ENCODE results near the gene KIF26A.

The KIF26A gene

DNA sequence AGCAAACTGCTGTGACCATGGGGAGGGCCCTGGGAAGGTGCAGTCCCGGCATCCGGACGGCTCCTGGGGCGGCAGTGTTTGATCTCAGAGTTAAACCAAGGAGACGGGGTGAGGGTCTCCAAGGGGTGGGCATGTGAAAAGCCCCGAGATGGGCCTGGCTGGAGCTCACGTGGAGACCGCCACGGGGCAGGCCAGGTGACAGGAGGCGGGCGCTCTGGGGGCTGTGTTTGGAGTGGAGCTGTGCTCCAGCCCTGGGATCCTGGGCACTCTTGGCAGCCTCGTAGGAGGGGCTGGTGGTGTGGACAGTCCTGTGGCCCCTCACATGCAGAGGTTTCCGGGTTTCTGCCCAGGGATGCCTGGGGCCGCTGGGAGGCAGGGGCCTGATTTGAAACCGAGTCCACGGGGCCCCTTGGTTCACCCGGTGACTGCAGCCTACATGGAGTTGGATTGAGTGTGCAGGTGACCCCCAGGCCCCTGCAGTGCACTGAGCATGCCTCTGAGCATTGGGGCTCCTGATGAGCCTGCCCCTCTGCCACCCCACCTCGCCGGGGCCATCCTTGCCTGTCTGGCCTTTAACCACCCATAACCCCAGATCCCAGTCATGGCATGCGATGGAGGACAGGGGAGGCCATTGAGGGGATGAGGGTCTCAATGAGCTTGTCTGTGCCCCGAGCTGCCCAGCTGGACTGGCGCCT, 8.4 kb downstream of the KIF26A start:
- TF ChIP-seq, protein P1, sequence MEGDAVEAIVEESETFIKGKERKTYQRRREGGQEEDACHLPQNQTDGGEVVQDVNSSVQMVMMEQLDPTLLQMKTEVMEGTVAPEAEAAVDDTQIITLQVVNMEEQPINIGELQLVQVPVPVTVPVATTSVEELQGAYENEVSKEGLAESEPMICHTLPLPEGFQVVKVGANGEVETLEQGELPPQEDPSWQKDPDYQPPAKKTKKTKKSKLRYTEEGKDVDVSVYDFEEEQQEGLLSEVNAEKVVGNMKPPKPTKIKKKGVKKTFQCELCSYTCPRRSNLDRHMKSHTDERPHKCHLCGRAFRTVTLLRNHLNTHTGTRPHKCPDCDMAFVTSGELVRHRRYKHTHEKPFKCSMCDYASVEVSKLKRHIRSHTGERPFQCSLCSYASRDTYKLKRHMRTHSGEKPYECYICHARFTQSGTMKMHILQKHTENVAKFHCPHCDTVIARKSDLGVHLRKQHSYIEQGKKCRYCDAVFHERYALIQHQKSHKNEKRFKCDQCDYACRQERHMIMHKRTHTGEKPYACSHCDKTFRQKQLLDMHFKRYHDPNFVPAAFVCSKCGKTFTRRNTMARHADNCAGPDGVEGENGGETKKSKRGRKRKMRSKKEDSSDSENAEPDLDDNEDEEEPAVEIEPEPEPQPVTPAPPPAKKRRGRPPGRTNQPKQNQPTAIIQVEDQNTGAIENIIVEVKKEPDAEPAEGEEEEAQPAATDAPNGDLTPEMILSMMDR (IDR thresholded peaks at IDR 0.05; ENCODE audit: insufficient read depth, low read length, poor library complexity, severe bottlenecking): no peak
- TF ChIP-seq EZH2phosphoT487 (conservative IDR thresholded peaks at IDR 0.05; ENCODE audit: low read length): no peak
- Histone ChIP-seq H3K9me2 (replicated peaks; ENCODE audit: insufficient read depth, low read length) (no peaks in the 10 kb centered on the region), H3K9me3 (ENCODE audit: insufficient read depth, low read length) (no peaks in the 10 kb centered on the region), H3K9ac (ENCODE audit: low read length) (no peak overlapping the region), H3K79me2 (ENCODE audit: insufficient read depth, low read length) (no peaks in the 10 kb centered on the region), H3K4me3 (ENCODE audit: insufficient read depth, low read length, poor library complexity, severe bottlenecking) (no peak overlapping the region), H3K27me3 (ENCODE audit: low read length) (no peaks in the 10 kb centered on the region), H3K27ac (ENCODE audit: low read depth, low read length) (no peak overlapping the region), H2AFZ (ENCODE audit: low read depth, low read length, severe bottlenecking) (no peak overlapping the region), H3K4me2 (ENCODE audit: low read depth, low read length, poor library complexity, severe bottlenecking) (no peak overlapping the region), H3K36me3 (ENCODE audit: low read length) (no peaks in the 10 kb centered on the region), H3F3A (ENCODE audit: insufficient read depth) (no peaks in the 10 kb centered on the region), H4K20me1 (ENCODE audit: low read depth, low read length) (no peaks in the 10 kb centered on the region)

DNA sequence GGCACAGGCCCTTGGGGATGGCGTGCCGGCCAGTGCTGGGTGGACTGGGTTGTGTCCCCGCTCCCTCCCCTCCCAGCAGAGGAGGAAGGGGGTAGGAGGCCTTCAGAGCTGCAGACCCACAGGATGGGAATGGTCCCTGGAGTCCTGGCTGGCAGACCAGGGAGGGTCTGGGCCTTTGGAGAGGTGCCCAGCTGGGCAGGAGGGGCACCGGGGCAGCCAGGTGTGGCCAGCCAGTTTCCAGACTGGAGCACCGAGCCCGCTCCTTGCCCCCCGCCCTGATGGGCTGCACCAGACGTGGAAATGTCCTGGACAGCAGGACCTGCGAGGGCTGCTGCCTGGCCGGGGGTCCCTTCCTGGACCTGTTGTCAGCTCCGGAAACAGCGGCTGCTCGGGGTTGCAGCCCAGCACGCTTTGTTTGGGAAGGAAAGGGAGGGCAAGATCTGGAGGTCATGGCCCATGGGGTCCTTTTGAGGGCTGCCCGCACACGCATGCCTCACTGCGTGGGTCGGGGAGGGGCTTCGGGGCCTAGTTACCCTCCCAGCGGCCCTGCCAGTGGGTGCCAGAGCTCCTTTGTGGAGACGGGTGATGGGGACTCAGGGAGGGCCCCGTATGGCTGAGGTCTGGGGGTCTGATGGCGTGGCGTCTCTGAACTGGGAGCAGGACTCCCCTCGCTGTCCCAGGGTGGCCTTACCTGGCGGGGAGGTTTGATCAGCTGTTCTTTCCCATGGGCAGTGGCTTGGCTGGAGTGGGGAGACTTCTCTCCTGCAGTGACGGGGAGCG, 9.1 kb downstream of the KIF26A start:
- Histone ChIP-seq H3K9me2 (replicated peaks; ENCODE audit: insufficient read depth, low read length) (no peaks in the 10 kb centered on the region), H3K36me3 (ENCODE audit: low read length) (no peaks in the 10 kb centered on the region)

DNA sequence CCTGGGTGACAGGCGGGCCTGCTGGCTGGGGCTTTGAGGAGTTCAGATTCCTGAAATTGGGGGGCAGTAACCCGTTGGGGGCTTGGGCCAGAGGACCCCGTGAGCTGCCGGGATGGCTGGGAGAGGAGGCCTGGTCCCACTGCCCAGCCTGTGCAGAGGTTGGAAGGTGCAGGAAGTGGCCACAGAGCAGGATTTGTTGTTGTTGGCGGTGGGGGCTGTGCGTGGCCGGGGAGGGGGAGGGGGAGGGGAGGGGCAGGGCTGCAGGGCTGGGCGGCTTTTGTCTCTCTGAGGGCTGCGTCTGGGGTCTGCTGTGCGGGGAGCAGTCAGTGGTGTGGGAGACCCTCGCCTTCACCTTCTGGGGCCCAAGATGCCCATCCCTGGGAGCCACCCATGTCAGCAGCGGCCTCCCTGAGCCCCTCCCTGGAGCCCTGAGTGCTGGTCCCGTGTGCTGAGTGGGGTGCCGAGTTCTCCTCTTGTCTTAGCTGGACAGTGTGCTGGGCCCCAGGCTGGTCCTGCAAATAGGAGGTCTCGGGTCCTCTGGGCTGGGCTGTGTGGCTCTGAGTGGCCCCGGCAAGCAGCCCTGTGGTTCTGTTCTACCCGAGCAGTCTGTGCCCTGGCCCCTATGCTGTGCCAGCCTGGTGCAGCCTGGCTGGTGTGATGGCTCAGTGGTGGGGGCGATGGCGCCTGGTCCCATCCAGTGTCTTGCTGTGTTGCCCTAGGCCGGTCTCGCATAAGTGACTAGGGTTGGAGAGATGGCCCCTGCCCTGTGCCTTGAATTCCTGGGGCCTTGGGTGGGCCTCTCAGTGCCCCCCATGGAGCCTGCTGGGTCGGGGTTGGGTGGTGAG, 10.3 kb downstream of the KIF26A start:
- no peak for TF ChIP-seq EZH2phosphoT487 (conservative IDR thresholded peaks at IDR 0.05; ENCODE audit: low read length)
- TF ChIP-seq, protein P1 (IDR thresholded peaks at IDR 0.05; ENCODE audit: insufficient read depth, low read length, poor library complexity, severe bottlenecking): no peak
- Histone ChIP-seq H3K9me3 (ENCODE audit: insufficient read depth, low read length) (no peaks in the 10 kb centered on the region), H3K4me2 (ENCODE audit: low read depth, low read length, poor library complexity, severe bottlenecking) (no peak overlapping the region), H3K36me3 (ENCODE audit: low read length) (no peaks in the 10 kb centered on the region), H3K9ac (ENCODE audit: low read length) (no peak overlapping the region), H2AFZ (ENCODE audit: low read depth, low read length, severe bottlenecking) (no peak overlapping the region), H3K27me3 (ENCODE audit: low read length) (no peaks in the 10 kb centered on the region), H3K27ac (ENCODE audit: low read depth, low read length) (no peak overlapping the region), H3F3A (ENCODE audit: insufficient read depth) (no peaks in the 10 kb centered on the region), H3K79me2 (ENCODE audit: insufficient read depth, low read length) (no peaks in the 10 kb centered on the region), H4K20me1 (ENCODE audit: low read depth, low read length) (no peaks in the 10 kb centered on the region), H3K9me2 (replicated peaks; ENCODE audit: insufficient read depth, low read length) (no peaks in the 10 kb centered on the region), H3K4me3 (ENCODE audit: insufficient read depth, low read length, poor library complexity, severe bottlenecking) (no peak overlapping the region)

More for the DNA sequence above, 9.1 kb downstream of the KIF26A start:
- Histone ChIP-seq H4K20me1 (ENCODE audit: low read depth, low read length) (no peaks in the 10 kb centered on the region), H3K9ac (ENCODE audit: low read length) (no peak overlapping the region), H3K79me2 (ENCODE audit: insufficient read depth, low read length) (no peaks in the 10 kb centered on the region), H3K27me3 (ENCODE audit: low read length) (no peaks in the 10 kb centered on the region), H3F3A (ENCODE audit: insufficient read depth) (no peaks in the 10 kb centered on the region), H3K27ac (ENCODE audit: low read depth, low read length) (no peak overlapping the region), H2AFZ (ENCODE audit: low read depth, low read length, severe bottlenecking) (no peak overlapping the region), H3K4me2 (ENCODE audit: low read depth, low read length, poor library complexity, severe bottlenecking) (no peak overlapping the region), H3K4me3 (ENCODE audit: insufficient read depth, low read length, poor library complexity, severe bottlenecking) (no peak overlapping the region), H3K9me3 (ENCODE audit: insufficient read depth, low read length) (no peaks in the 10 kb centered on the region)
- TF ChIP-seq, protein P1 (IDR thresholded peaks at IDR 0.05; ENCODE audit: insufficient read depth, low read length, poor library complexity, severe bottlenecking): no peak
- no peak for TF ChIP-seq EZH2phosphoT487 (conservative IDR thresholded peaks at IDR 0.05; ENCODE audit: low read length)
